H1 (cell line): ENCODE results near the gene CXCL12. TPM values are rescaled to one million over a fixed set of nuclear protein-coding genes. Genes with fewer than 3 reads are reported as not detected.

Source experiments
- EZH2 ChIP-seq: fragments of 200-600 bp; sonication (generic); IDR thresholded peaks from 2 replicates; pipeline ENCODE4 v1.7.1; 2012; ENCODE audit warnings: low read depth, mild to moderate bottlenecking, moderate library complexity, low read length, inconsistent platforms; ENCODE audit not compliant: severe bottlenecking
- KDM4A ChIP-seq: IDR thresholded peaks from one replicate; pipeline ENCODE4 v1.7.1; 2012; ENCODE audit warnings: low read depth, mild to moderate bottlenecking, moderate library complexity, low read length, inconsistent platforms; ENCODE audit not compliant: severe bottlenecking
- RNF2 ChIP-seq: fragments of 200-900, 300-1000 bp; sonication (generic); IDR thresholded peaks from 2 replicates; pipeline ENCODE4 v1.7.1; 2016; ENCODE audit warnings: borderline replicate concordance, low read depth, mild to moderate bottlenecking, antibody characterized with exemption, low read length; ENCODE audit not compliant: poor library complexity, severe bottlenecking; ENCODE audit errors: missing control alignments
- SAP30 ChIP-seq: fragments of 300-600 bp; sonication (generic); IDR thresholded peaks from 2 replicates; pipeline ENCODE4 v1.7.1; 2012; ENCODE audit warnings: low read length, moderate library complexity, mild to moderate bottlenecking, inconsistent platforms; ENCODE audit not compliant: insufficient read depth, insufficient replicate concordance
- SIN3A ChIP-seq, 2 experiments: IDR thresholded peaks in 1 of 2; conservative IDR thresholded peaks in 1 of 2; 2 replicates each; pipeline ENCODE4 v1.6.1; 2011 to 2012; ENCODE audit warnings: low read length in 2 of 2, improper control_type of control experiment in 1 of 2, low read depth in 1 of 2, mild to moderate bottlenecking in 1 of 2
- polyA plus RNA-seq, 7 experiments: library from polyadenylated mRNA; depleted of rRNA in 3 of 7; stranded (reverse) in 5 of 7; unstranded in 2 of 7; fragments of >200 nt in 5 of 7; fragments of 200-250 nt in 2 of 7; gene quantifications; 1 replicate in 5 of 7; 2 replicates in 1 of 7; 4 replicates in 1 of 7; pipeline versions ENCODE4 v1.2.1 to v1.2.3, GENCODE V29; 2011 to 2013; ENCODE audit warnings: missing spikeins in 2 of 7, mixed read lengths in 2 of 7
- total RNA-seq: library from RNA; stranded (reverse); fragmentation: NEBNext Ultra II Directional; extraction: Animal tissue kit (Norgen Biotek cat#: 25700); gene quantifications from 2 replicates; pipeline ENCODE4 v1.2.1, GENCODE V29; 2021

CXCL12 gene
- total and polyA plus RNA-seq, 2 of the 8 experiments (the other 6 are each of a cell fraction or from before 2014, with no cell fraction given): 51.4 to 53.8 TPM

- TF ChIP-seq RNF2 (no peak), SAP30 (no peak), KDM4A (no peak), SIN3A (conservative IDR thresholded peaks at IDR 0.05 in 1 of 2, IDR thresholded peaks at IDR 0.05 in 1 of 2; ENCODE audit: low read depth in 1 of 2, low read length in 2 of 2) (no peak), EZH2 (no peak)
Observed at GRCh38 chr10:44330431-44330830, 54.5 kb downstream of the CXCL12 start (continued).
